ENCODE results near the gene GPR39.

GPR39 gene

DNA sequence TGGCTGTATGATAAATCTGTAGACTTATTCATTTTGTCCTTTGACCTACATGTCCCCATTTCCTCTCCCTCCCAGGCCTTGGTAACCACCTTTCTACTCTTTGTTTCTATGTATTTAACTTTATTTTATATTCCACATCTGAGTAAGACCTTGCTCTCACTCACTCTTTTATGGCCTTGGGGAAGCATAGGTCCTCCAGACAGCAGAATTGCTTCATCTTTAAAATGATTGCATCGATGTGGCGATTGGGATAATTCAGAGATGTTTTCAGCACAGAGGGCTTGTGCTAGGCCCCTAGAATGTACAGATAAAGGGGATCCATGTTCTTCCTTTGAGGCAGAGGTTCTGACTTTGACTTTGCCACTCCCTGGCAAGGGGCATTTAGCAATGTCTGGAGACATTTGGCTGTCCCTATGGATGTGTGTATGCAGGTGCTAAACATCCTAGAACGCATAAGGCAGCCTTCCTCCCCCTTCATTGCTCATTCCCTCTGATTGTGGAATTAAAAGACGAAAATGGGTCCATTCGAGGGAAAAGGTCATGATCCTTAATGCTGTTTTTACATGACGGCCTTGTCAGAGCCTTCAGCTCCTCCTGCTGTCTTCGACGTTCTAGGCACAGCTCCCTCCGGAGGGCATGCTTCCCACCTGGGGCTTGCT is 1.2 kb upstream of the GPR39 start:
- FAIRE-seq = no peak

DNA sequence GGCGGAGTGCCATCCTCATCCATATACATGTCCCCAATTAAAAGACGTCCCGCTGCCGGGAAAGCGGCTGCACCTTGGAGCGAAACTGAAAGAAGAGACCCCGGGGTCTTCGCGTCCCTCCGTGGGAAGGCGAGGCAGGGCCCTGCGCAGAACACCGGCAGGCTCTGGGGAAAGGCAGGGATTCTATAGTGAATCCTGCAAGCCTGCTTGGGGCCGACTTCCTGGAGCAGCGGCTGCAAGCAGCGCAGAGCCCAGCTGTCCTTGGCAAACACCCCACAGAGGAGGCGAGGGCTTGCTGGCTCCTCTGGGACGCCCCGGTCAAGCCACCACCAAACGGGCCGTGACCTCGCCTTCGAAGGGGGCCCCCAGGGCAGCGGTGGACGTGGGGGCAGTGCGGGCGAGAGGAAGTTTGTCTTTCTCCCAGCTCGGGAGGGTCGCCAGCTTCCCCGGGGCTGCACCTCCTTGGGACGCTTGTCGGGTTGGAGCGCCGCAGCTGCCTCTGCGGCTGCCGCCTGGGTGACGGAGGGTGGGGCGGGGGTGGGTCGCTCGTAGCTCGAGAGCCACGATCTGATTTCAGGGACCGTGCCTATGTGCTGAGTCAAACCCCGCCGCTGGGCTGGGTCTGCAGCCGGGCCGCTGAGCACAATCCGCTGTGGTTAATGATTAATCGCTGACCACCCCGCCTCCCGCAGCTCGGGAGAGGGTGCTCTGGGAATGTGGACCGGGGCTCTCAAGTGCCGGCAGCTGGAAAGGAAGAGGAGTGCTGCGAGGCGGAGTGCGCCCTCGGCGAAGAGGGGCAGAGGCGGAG is 486 bp upstream of the GPR39 start:
- no peak for FAIRE-seq

DNA sequence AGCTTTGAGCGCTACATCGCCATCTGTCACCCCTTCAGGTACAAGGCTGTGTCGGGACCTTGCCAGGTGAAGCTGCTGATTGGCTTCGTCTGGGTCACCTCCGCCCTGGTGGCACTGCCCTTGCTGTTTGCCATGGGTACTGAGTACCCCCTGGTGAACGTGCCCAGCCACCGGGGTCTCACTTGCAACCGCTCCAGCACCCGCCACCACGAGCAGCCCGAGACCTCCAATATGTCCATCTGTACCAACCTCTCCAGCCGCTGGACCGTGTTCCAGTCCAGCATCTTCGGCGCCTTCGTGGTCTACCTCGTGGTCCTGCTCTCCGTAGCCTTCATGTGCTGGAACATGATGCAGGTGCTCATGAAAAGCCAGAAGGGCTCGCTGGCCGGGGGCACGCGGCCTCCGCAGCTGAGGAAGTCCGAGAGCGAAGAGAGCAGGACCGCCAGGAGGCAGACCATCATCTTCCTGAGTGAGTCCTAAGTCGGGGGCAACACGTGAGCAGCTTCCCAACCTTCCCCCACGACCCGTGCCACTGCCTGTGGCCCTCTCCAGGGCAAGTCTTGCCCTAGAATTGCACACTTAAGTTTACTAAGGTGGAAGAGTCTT is 928 bp downstream of the GPR39 start:
- no peak for FAIRE-seq

DNA sequence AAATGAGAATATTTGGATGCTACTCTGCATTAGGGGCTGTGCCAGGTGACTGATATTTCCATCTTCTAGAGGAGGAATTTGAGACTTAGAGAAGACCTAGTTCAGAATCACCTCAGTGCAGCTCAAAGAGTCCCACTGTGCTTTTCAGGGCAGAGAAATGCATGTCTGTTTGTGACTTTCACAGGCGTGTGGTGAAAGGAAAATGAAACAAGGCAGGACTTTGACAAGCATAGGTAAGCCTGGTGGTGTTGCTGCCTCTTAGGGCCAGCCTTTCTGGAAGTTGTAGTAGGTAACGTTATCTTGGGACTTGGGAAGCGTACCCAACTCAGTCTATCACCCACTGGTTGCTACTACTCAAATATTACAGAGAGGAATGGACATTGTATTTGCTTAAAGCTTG is 2.6 kb downstream of the GPR39 start:
- no peak for FAIRE-seq

DNA sequence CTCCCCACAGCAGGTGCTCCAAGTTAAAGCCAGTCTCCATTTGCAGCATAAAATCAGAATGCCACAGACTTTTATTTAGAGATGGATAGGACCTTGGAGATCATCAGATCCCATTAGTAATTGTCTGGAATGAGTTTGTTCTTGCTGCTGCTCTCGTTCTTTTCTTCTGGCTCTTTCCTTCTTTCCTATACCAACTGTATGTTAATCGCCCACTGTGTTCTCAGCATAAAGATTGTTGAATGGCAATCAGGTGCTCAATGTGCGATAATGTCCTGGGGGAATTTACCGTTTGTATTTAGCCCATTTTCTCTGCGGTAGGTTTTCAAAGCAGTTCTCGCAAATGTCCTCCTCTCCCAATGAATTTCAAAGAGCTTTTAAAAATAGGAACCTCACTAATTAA is 3.3 kb downstream of the GPR39 start:
- no peak for FAIRE-seq

DNA sequence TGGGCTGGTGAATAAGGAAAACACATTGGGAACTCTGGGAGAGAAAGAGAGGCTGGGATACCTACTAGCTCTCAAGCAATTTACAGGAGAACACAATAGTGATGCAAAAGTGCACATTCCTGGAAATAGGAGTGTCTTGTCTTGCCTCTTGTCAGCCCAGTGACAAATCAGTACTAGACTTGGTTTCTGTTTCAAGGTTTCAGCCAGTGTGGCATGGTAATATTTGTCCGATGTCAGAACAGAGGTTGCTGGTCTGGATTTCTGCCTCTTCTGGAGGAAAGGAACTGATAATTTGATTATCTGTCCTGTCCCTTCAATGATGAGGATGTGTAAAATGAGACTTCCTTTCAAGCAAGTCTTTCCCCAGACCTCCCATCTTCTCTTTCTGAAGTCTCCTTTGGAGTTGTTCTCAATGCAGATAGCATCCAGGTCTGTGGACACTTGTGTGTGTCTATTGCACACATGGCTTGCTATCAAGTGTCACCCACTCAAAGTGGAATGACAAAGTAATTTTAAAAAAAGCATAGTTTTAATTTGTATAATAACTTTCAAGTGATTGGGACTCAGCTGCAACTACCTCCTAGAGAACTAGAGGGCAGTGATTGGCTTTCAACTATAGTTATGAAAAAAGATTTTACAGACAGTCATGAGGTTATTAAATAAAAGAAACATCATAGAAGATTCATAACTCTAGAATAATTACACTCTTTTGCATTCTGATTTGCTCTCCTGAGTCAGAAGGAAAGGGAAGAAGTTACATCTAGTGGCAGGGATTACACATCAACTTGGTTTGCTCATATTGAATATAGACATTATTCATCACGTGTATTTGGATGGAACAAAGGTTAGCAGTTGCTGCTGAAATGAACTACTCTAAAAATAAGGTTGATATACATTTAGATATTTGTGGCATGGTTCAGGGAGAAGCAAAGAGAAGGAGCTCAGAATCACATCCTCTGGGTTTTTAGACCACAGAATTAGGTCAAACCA is 4.5 kb downstream of the GPR39 start:
- FAIRE-seq = no peak

DNA sequence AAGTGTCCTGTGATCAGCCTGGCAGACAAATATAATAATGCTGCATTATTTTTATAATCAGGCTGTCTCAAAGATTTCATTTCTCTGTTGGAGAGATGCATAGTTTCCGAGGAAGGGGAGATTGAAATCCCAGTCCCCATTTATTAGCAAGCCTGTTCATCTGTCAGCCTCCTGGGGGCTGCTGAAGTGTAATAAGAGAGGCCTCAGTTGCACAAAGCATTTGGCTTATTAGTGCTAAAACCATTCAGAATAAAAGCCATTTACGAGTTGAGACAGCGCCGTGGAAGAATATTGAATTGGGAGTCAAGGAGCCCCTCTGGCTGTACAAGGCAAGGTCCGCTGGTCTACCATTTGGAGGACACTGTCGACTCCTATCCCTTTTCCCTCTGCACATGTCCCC is 6.1 kb downstream of the GPR39 start:
- no peak for FAIRE-seq

DNA sequence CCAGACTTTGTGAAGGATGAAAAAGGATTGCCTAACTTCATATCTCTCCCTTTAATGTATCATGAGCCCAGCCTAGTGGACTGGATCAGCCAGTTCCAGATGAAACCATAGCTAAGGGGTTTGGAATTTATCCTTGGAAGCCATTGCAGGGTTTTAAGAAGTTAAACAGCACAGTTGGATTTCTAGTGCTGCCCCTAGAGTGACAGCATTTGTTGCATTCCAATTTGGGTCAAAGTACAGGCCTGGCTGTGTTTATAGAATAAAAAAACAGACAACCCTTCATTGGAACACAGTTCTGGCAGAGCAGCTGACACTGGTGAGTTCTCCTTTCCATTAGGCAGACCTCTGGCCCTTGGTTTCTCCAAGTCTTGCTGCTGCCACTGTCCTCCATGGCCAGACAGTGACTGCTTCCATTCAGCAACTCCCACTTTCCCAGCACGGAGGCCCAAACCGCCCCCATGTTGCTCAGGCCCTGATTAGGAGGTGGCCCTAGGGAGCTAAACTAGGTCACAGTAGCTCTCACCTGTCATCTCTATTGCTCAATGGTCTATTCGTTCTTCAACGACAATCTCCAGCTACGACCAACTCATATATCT is 8.0 kb downstream of the GPR39 start:
- FAIRE-seq = no peak

DNA sequence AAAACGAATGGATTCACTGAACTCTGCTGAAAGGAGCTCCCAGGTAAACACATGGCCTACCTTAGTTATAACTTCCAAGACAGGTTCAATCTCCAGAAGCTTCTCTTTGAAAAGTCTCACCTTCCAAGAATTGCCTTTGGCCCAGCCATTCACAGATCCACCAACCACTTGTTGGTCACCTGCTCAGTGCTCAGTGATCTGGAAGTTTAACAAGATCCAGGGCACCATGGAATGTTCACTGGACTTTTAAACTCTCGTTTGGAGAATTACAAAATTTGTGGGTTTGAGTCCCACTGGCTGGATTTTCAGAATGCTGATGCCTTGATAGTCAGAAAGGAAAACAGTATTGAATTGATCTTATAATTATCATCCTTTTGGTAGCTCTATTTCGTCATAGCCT is 9.4 kb downstream of the GPR39 start:
- FAIRE-seq = no peak

DNA sequence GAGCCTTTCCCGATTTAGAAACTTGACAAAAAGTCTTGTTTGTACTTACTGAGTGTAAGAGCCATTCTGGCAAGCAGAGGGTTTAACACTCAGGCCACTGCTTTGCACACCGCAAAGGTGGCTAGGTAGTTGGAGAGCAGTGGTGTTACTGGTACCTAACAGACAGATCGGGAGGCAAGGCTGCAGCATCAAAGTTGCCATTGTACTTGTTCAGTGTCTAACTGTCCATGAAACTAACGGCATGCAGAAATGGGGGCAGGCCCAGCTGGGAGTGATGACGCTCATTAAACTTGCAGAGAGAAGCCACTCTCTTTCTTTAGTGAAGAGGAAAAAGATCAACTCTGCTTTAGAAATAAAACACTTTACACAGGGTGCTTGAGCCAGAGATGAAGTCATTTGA is 10.1 kb downstream of the GPR39 start:
- no peak for FAIRE-seq

DNA sequence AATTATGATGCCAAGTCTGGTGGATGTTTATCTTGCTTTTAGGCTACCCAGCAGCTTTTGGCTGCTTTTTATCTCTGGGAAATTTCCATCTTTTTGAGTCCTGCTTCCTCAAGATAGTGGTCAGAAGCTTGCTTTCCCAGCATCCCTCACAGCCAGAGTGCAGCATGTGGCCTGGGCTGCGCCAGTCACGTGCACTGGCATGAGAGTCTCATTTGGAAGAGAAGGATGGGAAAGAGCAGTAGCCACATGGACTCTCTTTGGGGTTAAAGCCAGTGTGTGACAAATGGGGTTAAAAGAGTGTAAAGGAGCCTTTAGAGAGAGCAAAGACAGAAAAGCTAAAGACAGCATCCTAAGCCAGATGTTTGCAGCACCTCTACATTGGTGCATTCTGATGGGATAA is 12.7 kb downstream of the GPR39 start:
- no peak for FAIRE-seq

DNA sequence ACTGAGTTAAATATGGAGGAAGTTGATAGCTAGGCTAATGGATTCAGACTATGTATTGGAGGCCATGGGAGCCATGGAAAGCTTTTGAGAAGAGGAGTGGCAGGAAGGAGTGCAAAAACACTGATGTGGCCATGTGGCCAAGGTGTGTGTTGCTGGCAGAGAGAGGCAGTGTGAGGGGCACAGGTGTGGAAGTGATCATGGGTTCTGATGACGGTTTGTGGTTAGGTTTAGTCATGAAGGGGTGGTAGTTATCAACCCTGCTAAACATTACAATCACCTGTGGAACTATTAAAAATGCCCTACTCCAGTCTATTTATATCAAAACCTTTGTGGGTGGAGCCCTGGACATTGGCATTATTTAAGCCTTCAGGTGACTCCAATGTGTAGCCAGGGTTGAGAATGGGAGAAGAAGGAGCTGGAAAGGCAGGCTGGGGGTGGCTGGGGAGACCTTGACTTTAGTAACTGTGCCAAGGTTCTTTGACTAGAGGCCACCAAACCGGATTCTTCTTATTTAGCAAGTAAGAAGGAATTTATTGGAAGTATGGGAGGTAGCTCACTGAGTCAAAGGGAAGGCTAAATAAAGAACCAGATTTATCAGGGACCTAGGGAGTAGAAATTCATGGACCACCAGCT is 13.5 kb downstream of the GPR39 start:
- FAIRE-seq = no peak

DNA sequence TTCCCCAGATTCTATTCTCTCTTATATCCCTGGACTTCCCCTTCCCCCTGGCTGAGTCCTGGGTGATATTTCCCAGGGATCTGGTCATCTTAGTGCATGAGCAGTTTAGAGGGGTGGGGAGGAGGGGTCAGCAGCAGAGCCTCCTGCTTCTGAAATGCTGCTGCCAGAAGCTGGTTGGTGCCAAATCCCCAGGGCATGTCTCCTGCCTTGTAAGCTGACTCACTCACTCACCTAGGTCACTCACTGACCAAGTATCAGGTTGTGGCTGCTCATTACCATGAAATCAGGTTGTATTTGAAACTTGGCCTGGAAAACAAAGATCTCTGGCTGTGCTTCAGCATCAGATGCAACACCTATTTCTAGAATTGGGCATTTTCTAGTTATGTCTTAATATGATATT is 14.3 kb downstream of the GPR39 start:
- no peak for FAIRE-seq

DNA sequence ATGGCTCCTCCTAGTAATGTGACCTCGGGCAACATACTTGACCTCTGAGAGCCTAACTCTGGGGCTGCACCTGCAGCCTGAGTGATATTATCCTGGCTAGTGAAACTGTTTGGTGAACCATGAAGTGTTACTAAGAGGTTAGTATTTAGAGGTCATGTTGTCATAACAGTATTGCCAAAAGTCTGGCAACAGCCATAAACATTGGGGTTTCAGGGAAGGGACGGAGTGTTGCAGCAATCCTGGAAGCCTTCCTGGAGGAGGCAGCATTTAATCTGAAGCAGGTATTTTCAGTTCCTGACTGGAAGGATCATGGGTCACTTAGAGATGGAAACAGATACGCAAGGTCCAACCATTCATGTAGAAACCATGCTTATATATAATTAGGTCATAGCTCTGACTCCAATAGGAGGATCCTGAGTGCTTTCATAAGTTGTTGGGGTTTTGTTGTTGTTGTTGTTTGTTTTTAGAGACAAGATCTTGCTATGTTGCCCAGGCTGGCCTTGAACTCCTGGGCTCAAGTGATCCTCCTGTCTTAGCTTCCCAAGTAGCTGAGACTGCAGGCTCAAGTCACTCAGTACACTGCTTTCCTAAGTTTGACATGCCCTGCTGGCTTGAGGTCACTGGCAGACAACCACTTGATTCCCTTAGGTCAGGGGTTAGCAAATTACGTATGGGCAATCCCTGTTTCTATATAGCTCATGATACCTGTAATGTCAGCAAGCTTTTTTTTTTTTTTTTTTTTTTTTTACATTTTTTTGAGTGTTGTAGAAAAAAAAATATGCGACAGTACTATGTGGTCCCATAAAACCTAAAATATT is 21.5 kb downstream of the GPR39 start:
- no peak for FAIRE-seq

DNA sequence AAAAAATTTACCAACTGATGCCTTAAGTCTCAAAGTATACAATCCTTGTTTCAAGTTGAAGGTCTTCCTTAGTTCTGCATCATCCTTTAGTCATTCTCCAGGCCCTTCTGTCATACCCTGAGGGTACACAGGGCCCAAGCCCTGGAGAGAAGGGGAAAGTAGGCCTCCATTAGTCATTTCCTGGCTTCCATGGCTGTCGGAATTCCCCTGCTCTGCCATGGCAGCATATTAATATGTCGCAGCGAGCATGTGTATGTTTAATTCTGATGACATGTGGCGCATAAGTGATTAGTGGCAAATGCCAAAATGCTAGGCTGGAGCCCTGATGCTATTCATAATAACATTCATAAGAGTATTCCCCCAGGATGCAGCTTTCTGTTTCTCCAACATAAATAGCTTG is 22.1 kb downstream of the GPR39 start:
- no peak for FAIRE-seq

DNA sequence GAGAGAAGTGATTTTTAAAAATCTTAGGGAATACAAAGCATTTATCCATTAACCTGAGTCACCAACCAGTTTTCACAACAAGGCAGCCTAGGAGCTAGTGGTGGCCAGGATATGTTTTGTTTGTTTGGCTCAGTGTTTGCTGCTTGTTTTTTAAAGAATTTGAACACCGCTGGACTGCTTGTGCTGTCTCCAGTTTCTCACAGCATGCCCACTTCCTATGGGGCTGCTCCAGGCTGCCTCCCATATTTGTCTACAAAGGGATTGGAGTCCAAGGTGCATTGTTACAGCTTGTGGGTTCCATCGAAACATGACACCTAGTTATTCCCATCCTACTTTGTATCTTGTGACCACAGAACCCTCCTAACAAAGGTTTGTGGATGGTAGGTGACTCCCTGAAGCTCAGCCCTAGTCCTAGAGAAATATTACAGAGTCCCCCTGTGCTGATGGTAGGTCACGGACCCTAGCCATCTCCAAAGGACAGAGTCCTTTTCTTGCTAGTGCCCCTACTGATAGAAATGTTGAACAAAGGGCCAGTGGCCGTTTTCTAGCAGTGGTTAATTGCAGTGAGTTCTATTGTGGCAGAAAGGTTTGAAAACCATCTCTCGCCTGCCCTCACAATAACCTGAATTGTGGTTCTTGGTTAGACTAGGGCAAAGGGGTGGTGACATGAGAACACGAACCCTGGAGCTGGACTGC is 23.2 kb downstream of the GPR39 start:
- FAIRE-seq = no peak

DNA sequence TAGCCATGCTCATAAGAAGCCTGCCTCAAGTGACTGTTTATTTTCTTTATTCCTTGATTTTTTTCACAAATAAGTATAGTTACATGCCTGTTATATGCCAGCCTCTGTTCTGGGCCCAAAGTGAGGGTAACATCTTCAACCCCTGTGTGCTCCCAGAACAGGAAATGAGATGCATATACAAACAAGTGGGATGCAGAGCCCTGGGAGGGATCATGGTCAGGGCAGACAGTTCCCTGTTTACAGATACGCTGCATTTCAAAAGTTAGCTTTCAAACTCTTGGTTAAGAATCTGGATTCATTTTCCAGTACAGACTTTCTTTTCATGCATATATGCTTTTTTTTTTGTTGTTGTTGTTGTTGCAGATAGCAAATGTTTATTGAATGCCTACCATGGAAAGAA is 24.4 kb downstream of the GPR39 start:
- no peak for FAIRE-seq

DNA sequence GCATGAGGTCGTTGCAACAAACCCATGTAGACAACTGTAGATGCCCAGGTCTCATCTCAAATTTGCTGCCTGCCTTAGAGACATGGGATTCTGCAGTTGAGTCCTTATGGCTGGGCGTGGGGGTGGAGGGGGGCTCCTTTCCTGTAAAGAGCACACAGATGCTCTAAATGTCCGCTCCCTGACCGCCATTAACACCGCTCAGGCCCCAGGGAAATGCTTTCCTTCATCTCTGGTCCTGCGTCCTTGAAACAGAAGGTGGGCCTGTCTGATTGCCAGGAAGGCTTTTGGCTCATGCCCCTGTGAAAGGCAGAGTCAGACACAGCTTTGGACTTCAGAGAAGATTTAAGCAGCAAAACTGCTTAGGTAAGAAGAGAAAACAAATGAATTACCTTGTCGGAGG is 25.7 kb downstream of the GPR39 start:
- FAIRE-seq = no peak

DNA sequence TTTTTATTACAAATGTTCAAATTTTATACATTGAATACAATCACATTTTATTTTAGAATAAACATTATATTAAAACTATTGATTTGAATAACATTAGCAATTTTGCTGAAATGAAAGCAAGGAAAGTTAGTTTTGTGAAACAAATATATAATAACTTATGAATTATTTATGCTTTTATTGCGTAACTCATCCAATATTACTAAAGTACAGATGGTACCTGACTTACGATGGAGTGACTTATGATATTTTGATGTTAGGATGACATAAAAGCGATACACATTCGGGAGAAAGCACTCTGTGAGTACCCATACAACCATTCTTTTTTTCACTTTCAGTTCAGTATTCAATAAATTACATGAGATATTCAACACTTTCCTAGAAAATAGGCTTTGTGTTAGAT is 26.5 kb downstream of the GPR39 start:
- no peak for FAIRE-seq

DNA sequence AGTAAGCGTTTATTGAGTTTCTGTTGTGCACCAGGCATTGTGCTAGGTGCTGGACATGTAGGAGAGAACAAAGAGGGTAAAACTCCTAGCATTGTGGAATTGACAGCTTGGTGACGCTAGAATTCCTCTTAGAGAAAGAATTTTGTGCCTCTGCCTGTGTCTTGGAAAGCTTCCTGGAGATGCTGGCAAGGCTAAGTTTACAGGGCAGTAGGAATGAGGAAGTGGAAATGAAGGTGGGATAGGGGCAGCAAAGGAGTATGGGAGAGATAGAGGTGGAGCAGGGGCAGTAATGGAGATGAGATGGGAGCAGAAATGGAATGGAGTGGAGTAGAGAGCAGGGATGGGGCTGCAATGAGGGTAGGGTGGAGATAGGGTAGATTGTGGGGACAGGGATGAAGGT is 29.8 kb downstream of the GPR39 start:
- no peak for FAIRE-seq

DNA sequence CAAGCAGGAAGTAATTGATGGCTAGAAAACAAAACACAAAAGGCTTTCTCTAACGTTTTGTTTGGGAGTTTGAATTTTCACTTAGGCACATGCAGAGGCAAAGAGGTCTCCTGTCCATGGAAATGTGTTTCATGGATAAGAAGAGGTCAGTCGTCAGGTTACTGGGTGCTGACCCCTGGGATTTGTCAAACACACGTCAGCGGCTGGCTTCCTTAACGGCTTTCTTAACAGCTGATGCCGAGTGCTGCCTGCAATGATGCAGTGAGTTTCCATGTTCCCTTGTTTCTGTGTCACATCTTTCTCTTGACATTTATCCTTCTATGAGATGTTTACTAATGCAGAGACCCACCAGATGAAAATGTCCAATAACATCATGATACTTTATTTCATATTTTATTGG is 31.7 kb downstream of the GPR39 start:
- FAIRE-seq = no peak

Data from TTC549 (cell line).